ENCODE results near the gene GOLGA6L7. TPM values are rescaled to one million over a fixed set of nuclear protein-coding genes. Genes with fewer than 3 reads are reported as not detected.
"Not testable (repeated sequence)": the region's sequence is repeated elsewhere in the genome, so short reads cannot be mapped to it uniquely, and the experiment has no call there.

GOLGA6L7 gene
- total RNA-seq, 1 experiment from 2014 or later = not detected

DNA sequence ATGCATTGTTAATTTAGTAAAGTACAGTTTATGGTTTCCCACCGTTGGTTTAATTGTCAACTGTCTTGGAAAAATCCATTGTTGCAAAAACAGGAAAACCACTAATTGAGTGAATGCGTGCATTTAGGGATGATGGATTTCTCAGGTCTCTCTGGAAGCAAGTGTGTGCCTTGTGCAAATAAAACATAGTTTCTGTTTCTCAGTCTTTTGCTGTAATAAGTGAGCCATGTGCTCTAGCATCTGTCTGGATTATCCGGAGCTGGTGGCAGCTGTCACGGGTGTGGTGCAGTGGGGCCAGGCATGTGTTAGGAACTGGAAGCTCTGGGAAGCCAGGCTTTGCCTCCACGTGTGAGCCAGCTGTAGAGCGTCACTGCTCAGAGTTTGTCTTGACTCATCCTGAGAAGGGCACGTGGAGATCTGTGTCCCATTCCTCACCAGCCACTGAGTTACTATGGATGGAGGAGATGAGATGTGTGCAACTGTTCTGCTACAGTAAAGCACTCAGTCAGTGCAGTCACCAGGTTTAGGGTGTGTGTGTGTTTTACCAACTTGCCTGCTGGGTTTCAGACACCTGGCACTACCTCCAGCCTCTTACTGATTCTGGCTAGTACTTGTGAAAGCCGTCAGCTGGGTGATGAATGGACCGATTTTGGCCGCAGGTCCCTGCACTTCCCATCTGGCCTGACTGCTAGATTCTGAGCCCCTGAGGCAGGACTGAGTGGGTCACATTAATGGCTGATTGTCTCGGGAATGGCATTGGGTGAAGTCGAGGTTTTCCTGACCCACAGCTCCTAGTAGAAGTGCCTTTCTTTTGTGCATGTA is 44.6 kb upstream of the GOLGA6L7 start:
- BruUV-seq (replicated peaks) = no TSS peak
- no peak overlapping the region for H2AFZ ChIP-seq
- H3K9me3 ChIP-seq (ENCODE audit: insufficient read depth, low read depth) = no peaks in the 10 kb centered on the region
- H3K4me1 ChIP-seq (replicated peaks; ENCODE audit: insufficient read depth) = no peaks in the 10 kb centered on the region
- POLR2A ChIA-PET (ENCODE audit: unreplicated experiment) = no interaction called here
- CTCF ChIA-PET = no interaction called here
- H3K27ac ChIP-seq = no peak overlapping the region
- intact Hi-C loops (cut with micrococcal nuclease; ENCODE audit: unreplicated experiment) = no loop called here
- no peaks in the 10 kb centered on the region for H4K20me1 ChIP-seq (ENCODE audit: insufficient read depth)
- TF ChIP-seq EZH2 (IDR thresholded peaks at IDR 0.05; ENCODE audit: low read depth) = no peak
- TF ChIP-seq, protein P1, sequence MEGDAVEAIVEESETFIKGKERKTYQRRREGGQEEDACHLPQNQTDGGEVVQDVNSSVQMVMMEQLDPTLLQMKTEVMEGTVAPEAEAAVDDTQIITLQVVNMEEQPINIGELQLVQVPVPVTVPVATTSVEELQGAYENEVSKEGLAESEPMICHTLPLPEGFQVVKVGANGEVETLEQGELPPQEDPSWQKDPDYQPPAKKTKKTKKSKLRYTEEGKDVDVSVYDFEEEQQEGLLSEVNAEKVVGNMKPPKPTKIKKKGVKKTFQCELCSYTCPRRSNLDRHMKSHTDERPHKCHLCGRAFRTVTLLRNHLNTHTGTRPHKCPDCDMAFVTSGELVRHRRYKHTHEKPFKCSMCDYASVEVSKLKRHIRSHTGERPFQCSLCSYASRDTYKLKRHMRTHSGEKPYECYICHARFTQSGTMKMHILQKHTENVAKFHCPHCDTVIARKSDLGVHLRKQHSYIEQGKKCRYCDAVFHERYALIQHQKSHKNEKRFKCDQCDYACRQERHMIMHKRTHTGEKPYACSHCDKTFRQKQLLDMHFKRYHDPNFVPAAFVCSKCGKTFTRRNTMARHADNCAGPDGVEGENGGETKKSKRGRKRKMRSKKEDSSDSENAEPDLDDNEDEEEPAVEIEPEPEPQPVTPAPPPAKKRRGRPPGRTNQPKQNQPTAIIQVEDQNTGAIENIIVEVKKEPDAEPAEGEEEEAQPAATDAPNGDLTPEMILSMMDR (conservative IDR thresholded peaks at IDR 0.05) = no peak
- H3K9me2 ChIP-seq (ENCODE audit: insufficient read depth) = no peaks in the 10 kb centered on the region
- peaks cover 31% of the 10 kb centered on the region for H3K27me3 ChIP-seq (ENCODE audit: insufficient read depth, low read depth)
- no peaks in the 10 kb centered on the region for H3K36me3 ChIP-seq (ENCODE audit: low read depth)
- H3K4me2 ChIP-seq = no peak overlapping the region
- no peaks in the 10 kb centered on the region for H3K79me2 ChIP-seq (ENCODE audit: low read depth)
- no peaks in the 10 kb centered on the region for H3F3A ChIP-seq (ENCODE audit: insufficient read depth, low read depth)
- H3K4me3 ChIP-seq = no peak overlapping the region
- DNase-seq = no peak

DNA sequence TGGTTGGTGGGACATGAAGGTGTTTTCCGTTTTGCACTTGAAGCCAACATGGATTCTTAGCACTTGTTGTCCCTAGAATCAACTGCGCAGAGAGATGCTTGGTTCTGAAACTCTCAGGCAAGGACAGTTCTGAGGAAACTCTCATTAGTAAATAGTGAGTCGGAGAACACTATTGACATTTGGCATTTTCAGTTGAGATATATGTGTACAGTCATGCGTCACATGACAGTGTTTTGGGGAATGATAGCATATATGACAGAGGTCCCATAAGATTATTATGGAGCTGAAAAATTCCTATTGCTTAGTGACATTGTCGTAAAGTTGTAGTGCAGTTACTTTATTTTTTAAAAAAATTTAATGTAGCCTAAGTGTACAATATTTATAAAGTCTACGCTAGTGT is 43.1 kb upstream of the GOLGA6L7 start:
- no peaks in the 10 kb centered on the region for H3K36me3 ChIP-seq (ENCODE audit: low read depth)
- intact Hi-C loops (cut with micrococcal nuclease; ENCODE audit: unreplicated experiment) = no loop called here
- TF ChIP-seq, protein P1 (conservative IDR thresholded peaks at IDR 0.05) = no peak
- TF ChIP-seq EZH2 (IDR thresholded peaks at IDR 0.05; ENCODE audit: low read depth) = no peak
- H2AFZ ChIP-seq = no peak overlapping the region
- no TSS peak for BruUV-seq (replicated peaks)
- H3K4me3 ChIP-seq = no peak overlapping the region
- peaks cover 20% of the 10 kb centered on the region for H3K27me3 ChIP-seq (ENCODE audit: insufficient read depth, low read depth)
- H3K79me2 ChIP-seq (ENCODE audit: low read depth) = no peaks in the 10 kb centered on the region
- H3K9me3 ChIP-seq (ENCODE audit: insufficient read depth, low read depth) = no peaks in the 10 kb centered on the region
- no peaks in the 10 kb centered on the region for H3K4me1 ChIP-seq (replicated peaks; ENCODE audit: insufficient read depth)
- ChIA-PET CTCF (no interaction called here), POLR2A (ENCODE audit: unreplicated experiment) (no interaction called here)
- DNase-seq = no peak
- no peak overlapping the region for H3K4me2 ChIP-seq
- H3K9me2 ChIP-seq (ENCODE audit: insufficient read depth) = no peaks in the 10 kb centered on the region
- H4K20me1 ChIP-seq (ENCODE audit: insufficient read depth) = no peaks in the 10 kb centered on the region
- no peaks in the 10 kb centered on the region for H3F3A ChIP-seq (ENCODE audit: insufficient read depth, low read depth)
- H3K27ac ChIP-seq = no peak overlapping the region

DNA sequence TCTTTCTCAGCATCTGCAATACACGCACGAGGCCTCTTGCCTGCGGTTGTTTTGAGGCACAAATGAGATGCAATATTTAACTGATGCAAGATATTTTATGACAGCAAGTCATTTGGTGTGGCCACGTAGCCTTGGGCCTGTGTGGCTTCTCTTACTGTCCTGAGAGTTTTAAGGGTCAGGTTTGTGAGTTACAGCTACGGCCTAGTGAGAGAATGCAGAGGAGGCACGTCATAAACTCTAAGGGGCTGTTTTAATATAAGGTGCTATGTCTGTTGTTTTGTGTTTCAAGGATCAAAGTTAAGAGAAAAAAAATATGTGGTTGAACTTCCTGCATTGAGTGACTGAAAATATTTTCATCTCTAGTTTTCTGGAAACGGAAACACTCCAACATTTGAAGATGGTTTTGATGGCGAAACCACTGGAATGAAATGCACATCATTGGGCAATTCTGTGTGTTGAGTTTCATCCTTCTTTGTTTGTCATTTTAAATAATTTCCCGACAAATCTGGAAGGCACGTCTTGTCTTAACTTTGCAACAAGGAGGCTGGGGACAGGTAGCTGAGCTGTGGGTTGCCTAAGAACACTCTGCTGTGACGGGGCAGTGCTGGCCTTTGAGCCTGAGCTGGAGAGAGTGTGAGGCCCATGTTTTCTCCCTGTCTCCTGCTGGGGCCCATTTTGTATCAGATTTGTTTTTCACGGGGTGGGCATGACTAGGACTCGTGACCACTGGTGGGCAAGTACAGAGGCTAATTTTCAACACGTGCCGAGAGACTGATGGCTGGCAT is 42.5 kb upstream of the GOLGA6L7 start:
- ChIA-PET POLR2A (ENCODE audit: unreplicated experiment) (no interaction called here), CTCF (no interaction called here)
- H3K4me2 ChIP-seq = no peak overlapping the region
- no peaks in the 10 kb centered on the region for H4K20me1 ChIP-seq (ENCODE audit: insufficient read depth)
- H3F3A ChIP-seq (ENCODE audit: insufficient read depth, low read depth) = no peaks in the 10 kb centered on the region
- no peak overlapping the region for H2AFZ ChIP-seq
- TF ChIP-seq, protein P1 (conservative IDR thresholded peaks at IDR 0.05) = no peak
- no peak for TF ChIP-seq EZH2 (IDR thresholded peaks at IDR 0.05; ENCODE audit: low read depth)
- intact Hi-C loops (cut with micrococcal nuclease; ENCODE audit: unreplicated experiment) = no loop called here
- H3K27ac ChIP-seq = no peak overlapping the region
- no peaks in the 10 kb centered on the region for H3K4me1 ChIP-seq (replicated peaks; ENCODE audit: insufficient read depth)
- no peak for DNase-seq
- no peaks in the 10 kb centered on the region for H3K9me2 ChIP-seq (ENCODE audit: insufficient read depth)
- H3K27me3 ChIP-seq (ENCODE audit: insufficient read depth, low read depth) = peaks cover 16% of the 10 kb centered on the region
- no peaks in the 10 kb centered on the region for H3K36me3 ChIP-seq (ENCODE audit: low read depth)
- no peak overlapping the region for H3K4me3 ChIP-seq
- H3K79me2 ChIP-seq (ENCODE audit: low read depth) = no peaks in the 10 kb centered on the region
- BruUV-seq (replicated peaks) = no TSS peak
- no peaks in the 10 kb centered on the region for H3K9me3 ChIP-seq (ENCODE audit: insufficient read depth, low read depth)

DNA sequence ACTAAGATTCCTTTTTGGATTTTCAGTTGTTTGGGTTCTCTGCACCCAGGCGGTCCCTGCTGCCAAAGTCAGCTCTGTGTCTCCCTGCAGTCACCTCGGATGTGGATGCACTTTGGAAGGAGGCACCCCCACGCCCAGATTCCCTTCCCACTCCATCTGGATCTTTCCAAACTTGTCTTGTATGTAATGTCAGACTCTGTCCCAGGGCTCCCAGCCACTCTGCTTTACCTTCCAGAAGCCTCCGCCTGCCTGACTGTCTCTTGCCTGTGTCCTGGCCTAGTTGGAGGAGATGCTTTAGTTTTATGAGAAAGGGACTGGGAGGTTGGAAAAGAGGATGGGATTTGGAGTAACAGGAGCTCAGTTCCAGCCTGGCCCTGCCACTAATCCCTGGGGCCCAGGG is 41.8 kb upstream of the GOLGA6L7 start:
- H3K9me2 ChIP-seq (ENCODE audit: insufficient read depth); H3K9me3 ChIP-seq (ENCODE audit: insufficient read depth, low read depth); H3K79me2 ChIP-seq (ENCODE audit: low read depth); H3K27ac ChIP-seq; H2AFZ ChIP-seq; H3K4me1 ChIP-seq (replicated peaks; ENCODE audit: insufficient read depth); H3K4me3 ChIP-seq; CTCF ChIA-PET; BruUV-seq (replicated peaks); H3F3A ChIP-seq (ENCODE audit: insufficient read depth, low read depth); DNase-seq; H4K20me1 ChIP-seq (ENCODE audit: insufficient read depth); intact Hi-C loops (cut with micrococcal nuclease; ENCODE audit: unreplicated experiment); H3K36me3 ChIP-seq (ENCODE audit: low read depth); POLR2A ChIA-PET (ENCODE audit: unreplicated experiment); H3K4me2 ChIP-seq: not testable (repeated sequence)
- H3K27me3 ChIP-seq (ENCODE audit: insufficient read depth, low read depth) = peaks cover 12% of the 10 kb centered on the region; the same call in 1 of the 2 replicates

DNA sequence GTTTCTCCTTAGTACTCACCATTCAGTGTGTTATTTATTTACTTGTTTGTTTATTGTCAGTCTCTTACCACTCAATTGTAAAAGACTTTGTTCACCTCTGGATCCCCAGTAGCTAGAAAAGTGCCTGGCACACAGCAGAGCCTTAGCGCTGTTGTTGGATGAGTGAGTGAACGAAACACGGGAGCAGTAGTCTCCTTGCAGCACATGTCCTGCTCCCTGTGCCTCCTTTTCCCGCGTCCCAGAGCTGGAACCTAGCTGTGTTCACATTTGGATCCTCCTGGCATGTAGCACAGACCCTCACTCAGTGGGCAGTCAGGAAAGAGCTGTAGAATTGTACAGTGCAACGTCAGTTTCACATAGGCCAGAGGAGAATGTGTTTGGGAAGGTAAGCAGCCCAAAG is 41.4 kb upstream of the GOLGA6L7 start:
- H3K79me2 ChIP-seq (ENCODE audit: low read depth); H2AFZ ChIP-seq; H3K27ac ChIP-seq; H3K4me3 ChIP-seq; H3K4me1 ChIP-seq (replicated peaks; ENCODE audit: insufficient read depth); H3K4me2 ChIP-seq; POLR2A ChIA-PET (ENCODE audit: unreplicated experiment); DNase-seq; H3F3A ChIP-seq (ENCODE audit: insufficient read depth, low read depth); H4K20me1 ChIP-seq (ENCODE audit: insufficient read depth); H3K36me3 ChIP-seq (ENCODE audit: low read depth); H3K9me3 ChIP-seq (ENCODE audit: insufficient read depth, low read depth); H3K9me2 ChIP-seq (ENCODE audit: insufficient read depth); BruUV-seq (replicated peaks); intact Hi-C loops (cut with micrococcal nuclease; ENCODE audit: unreplicated experiment); CTCF ChIA-PET: not testable (repeated sequence)
- H3K27me3 ChIP-seq (ENCODE audit: insufficient read depth, low read depth) = peaks cover 12% of the 10 kb centered on the region; the same call in 1 of the 2 replicates

All from PC-9 (cell line).